ENCODE data around the gene PTPN20.

Gene PTPN20

GRCh38 chr10:47022311-47023131 lies 111.3 kb downstream of the PTPN20 start:
- peak in 1 of 3 donors; percentile 22 for DNase-seq

DNA sequence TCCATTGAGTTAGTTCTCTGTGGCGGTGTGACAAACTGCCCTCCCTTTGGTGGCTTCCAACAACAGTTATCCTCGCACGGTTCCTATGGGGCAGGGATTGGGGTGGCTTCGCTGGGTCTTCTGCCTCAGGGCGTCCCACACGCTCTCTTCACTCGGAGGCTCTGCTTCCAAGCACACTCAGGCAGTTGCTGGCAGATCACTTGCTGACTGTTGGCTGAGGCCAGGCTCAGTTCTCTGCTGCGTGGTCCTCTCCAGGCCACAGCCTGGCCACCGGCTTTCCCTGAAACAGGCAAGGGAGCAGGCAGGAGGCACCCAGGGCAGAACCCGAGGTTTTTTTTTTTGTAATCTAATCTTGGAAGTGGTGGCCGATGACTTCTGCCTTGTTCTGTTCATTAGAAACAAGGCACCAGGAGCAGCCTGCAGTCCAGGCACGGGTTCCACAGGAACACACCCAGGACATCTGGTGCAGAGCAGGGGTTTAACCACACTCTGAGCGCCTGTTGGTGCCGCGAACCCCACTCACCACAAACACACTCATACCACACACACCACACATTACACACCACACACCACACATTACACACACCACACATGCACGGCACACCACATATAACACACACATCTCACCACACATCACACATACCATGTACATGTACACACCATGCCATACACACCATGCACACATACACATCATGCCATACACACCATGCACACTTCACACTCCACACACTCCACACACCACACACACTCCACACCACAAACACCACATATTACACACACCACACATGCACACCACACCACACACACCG lies 112.2 kb downstream of the PTPN20 start:
- no peak for DNase-seq

DNA sequence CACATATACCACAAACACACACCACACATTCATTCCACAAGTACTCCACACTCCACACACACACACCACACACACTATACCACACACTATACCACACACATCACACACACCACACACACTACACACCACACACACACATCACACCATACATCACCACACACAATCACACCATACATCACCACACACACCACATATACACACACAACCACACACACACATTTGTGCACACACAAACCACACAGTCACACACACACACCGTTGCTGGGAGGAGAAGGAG lies 112.8 kb downstream of the PTPN20 start:
- no peak for DNase-seq

DNA sequence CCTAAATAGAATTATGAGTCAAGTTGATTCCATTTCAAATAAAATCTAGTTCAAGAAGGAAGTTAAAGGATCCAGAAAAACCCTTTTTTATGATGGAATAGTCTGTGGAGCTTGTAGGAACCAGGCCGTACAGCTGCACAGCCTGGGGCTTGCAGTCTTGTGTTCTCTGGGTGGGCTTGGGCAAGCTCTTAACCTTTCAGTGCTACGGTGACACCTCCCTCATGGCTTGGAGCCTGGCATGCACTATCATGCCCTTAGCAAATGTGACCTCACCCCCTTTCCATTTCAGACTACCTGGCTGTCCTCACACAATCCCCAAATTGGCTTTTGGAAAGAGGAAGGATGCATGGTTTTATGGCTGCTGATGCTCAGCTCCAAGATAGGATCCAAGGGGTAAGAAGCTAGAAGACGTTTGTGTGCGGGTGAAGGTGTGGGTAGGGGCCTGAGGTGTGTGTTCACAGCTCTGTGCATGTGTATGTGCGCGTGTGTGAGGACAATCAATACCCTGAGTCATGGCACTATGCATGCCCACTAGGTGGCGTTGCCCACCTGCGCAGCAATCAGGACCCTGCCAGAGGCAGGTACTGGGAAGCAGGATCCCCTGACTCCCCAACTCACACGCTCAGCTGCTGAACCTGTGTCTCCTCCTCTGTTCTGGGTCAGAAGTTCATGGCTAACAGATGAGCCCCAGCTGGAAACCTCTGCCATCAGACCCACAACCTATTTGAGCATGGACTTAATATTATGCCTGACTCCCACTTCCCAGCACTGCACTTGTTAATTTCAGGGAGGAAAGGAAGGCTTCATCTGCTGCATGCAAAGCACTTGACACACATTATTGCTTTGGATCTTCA lies 113.4 kb downstream of the PTPN20 start:
- DNase-seq, result peak; percentile 43 to 66 (median 47)

- DNase-seq, result no peak
Observed at GRCh38 chr10:47025253-47025539, 114.0 kb downstream of the PTPN20 start.

DNA sequence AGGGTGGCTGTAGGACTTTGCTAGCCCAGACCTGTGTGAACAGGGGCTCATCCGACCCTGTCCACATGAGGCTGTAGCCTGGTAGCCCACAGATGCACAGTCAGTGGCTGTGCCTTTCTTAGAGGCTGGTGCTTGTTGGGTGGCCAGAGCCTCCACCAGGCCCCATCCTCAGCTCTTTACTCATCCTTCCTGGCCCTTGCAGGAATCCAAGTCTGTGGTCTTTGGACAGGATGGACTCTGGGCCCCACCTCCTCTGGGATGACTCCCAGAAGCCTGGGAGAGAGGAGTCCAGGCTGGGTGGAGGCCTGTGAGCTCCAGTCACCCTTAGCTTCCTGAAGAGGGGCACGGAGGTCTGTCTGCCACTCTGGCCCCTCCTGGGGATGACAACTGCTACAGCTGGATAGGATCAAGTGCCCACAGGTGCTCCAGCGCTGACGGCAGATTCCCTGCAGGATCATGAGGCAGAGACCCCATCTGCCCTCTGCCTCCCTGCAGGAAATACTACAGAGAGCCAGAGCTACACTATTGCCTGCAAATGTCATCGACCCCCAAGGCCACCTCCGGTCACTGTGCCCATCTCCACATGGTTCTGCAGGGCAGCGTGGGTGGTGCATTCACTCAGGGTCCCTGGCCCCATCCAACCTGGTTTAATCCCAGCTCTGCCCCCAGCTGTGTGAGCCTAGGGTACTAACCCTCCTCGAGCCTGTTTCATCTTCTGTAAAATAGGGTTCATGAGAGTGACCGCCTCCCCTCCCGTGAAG lies 114.5 kb downstream of the PTPN20 start:
- DNase-seq, result no peak

GRCh38 chr10:47026301-47027107 lies 115.3 kb downstream of the PTPN20 start:
- no peak for DNase-seq

GRCh38 chr10:47027108-47027783 lies 116.0 kb downstream of the PTPN20 start:
- no peak for DNase-seq

GRCh38 chr10:47027784-47028260 lies 116.6 kb downstream of the PTPN20 start:
- DNase-seq, result no peak

- no peak for DNase-seq
Observed at GRCh38 chr10:47028466-47028865, 117.2 kb downstream of the PTPN20 start.

DNA sequence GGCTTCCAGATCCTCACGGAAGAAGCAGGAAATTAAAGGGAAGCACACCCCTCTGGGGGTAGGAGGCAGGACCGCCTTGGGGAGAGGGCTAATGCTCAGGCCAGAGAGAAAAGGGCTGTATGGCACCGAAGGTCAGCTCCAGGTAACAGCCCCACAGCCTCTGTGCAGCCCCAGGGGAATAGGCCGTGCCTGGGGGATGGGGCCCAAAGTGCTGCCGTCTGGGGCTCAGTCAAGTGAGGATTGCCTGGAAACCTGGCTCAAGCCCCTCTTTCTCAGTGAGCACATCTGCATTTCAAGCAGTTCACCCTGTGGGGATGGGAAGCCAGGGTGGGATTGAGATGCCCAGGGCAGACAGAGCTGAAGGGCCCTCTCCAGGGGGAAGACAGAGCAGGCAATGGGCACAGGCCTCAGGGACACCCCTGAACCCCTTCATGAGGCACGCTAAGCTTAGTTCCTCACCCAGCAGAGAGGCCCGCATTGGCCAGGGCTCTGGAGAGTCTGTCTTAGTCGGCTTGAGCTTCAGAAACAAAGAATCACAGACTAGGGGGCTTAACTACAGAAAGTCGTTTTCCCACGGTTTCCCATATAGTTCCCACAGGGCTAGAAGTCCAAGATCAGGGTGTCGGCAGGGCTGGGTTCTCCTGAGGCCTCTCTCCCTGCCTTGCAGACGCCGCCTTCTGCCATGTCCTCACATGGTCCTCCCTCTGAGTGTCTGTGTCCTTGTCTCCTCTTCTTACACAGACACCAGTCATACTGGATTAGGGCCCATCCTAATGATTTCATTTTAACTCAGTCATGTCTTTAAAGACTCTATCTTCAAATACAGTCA lies 118.2 kb downstream of the PTPN20 start:
- DNase-seq, result no peak

DNA sequence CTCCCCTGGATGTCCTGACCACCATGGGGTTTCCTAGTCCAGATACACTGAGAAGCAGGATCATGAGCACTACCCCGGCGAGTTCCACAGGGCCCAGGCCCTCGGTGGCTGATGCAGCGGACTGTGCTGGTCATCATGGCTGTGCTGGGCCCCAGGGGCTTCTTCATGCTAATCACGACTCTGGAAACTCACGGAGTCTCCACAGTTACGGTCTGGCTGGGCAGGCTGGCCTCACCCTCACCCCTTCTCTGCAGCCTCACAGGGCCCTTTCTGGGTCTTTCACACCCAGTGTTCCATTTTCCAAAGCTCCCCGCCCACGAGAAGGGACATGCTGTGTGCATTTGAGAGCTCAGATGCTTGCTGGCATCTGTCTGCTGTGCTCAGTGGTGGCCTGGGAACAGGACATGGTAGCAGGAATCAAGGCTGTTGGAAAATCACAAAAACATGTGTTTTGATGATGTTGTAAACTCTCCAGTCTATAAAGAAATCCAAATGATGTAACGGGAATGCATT lies 119.0 kb downstream of the PTPN20 start:
- DNase-seq, result no peak

GRCh38 chr10:47031211-47031900 lies 120.1 kb downstream of the PTPN20 start:
- no peak for DNase-seq

- no peak for DNase-seq
Observed at GRCh38 chr10:47031901-47032465, 120.8 kb downstream of the PTPN20 start.

- no peak for DNase-seq
Observed at GRCh38 chr10:47033081-47033480, 121.9 kb downstream of the PTPN20 start.

DNA sequence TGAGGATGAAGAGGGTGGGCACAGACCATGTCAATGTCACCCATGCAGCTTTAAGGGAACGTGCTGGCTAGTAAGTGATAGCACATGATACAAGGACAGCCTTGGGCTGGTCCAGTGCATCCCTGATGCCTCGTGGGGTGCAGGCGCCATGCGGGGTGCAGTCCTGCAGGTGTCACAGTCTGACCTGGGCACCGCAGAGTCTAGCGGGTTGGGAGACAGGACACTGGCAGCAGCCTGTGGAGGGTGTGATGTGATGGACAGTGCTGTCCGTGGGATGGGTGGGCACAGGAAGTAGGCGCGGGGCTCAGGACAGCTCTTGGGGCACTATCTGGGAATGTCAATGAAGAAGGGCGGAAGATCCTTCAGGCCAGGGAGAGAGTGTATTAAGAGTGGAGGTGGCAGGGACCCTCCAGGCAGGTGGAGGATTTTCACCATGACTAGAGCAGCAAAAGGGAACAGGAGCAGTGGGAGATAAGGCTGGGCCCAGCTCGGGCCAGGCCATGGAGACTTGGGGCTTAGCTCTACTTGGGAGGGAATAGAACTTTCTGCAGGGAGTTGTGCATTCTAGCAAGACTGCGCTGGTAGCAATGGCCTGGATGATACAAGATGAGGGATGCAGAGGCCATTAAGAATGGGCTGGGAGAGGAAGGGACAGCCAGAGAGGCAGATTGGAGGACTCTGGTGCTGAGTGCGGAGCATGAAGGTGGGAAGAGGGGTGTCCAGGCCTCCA lies 122.5 kb downstream of the PTPN20 start:
- no peak for DNase-seq

DNA sequence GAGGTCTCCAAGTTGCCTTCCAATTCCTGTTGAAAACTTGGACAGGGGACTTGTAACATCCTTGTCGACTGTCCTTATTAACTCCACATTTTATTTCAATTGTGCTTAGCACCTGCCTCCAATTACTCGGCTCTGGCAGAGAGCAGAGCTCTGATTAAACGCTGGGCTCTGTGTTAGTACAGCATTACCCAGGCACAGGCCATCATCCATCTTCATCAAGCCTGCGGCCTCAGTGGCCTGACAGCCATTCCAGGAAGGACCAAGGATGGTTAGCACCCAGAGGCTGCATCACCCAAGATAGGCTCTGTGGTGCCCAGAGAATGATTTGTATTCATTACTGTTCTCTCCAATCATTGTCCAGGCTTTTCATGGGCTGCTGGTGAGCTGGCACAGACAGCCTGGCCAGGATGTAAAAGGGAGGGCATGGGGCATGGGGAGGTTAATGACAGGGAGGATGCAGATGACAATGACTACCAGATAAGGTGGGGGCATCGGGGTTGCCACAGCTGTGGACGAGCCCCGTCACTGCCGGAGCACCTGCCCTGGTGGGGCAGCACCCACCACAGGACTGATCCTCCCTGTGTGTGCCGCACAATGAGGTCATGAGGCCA lies 123.3 kb downstream of the PTPN20 start:
- DNase-seq, result no peak
